Calu3 (cell line): ENCODE data around the gene PDLIM4. TPM values are rescaled to one million over a fixed set of nuclear protein-coding genes. Genes with fewer than 3 reads are reported as not detected.

ENCODE experiments used
- BruUV-seq: library from RNA; stranded (reverse); fragments of 400-500 nt; replicated peaks from 2 replicates; lab custom pipeline; 2021; lab: Mats Ljungman, UMichigan
- CTCF ChIA-PET: fragments of 300-600 bp; sonication (Branson Sonifier 250); formaldehyde crosslinking; loops from one replicate; lab custom pipeline; 2022; ENCODE audit warnings: antibody characterized with exemption; lab: Charles Lee
- DNase-seq: peaks from one replicate; pipeline ENCODE4 v3.0.0; 2022
- H3K27ac Mint-ChIP-seq: one replicate; pipeline ENCODE4 v1.8.0; 2022; ENCODE audit warnings: mixed read lengths; ENCODE audit not compliant: unreplicated experiment
- H3K27me3 Mint-ChIP-seq: one replicate; pipeline ENCODE4 v1.8.0; 2022; ENCODE audit warnings: mixed read lengths; ENCODE audit not compliant: unreplicated experiment
- H3K36me3 Mint-ChIP-seq: one replicate; pipeline ENCODE4 v1.8.0; 2022; ENCODE audit warnings: mild to moderate bottlenecking, moderate library complexity, mixed read lengths; ENCODE audit not compliant: insufficient read depth, unreplicated experiment
- H3K4me1 Mint-ChIP-seq: one replicate; pipeline ENCODE4 v1.8.0; 2022; ENCODE audit warnings: mild to moderate bottlenecking, low read depth, mixed read lengths; ENCODE audit not compliant: unreplicated experiment
- H3K4me3 Mint-ChIP-seq: one replicate; pipeline ENCODE4 v1.8.0; 2022; ENCODE audit warnings: mild to moderate bottlenecking, low read depth, moderate library complexity, mixed read lengths; ENCODE audit not compliant: unreplicated experiment
- H3K9me3 Mint-ChIP-seq: one replicate; pipeline ENCODE4 v1.8.0; 2022; ENCODE audit warnings: low read depth, mixed read lengths; ENCODE audit not compliant: unreplicated experiment
- CTCF ChIP-seq: fragments of 200-600 bp; IDR thresholded peaks from one replicate; pipeline ENCODE4 v1.8.0; 2022; ENCODE audit warnings: antibody characterized with exemption; ENCODE audit not compliant: unreplicated experiment
- intact Hi-C: fragments of 100-400 bp; cut with micrococcal nuclease; formaldehyde crosslinking; loops from one replicate; pipeline ENCODE4 v1.10.0; 2022; ENCODE audit not compliant: unreplicated experiment
- total RNA-seq: library from RNA; stranded (reverse); gene quantifications from 2 replicates; pipeline ENCODE4 v1.2.3, GENCODE V29; 2022

PDLIM4 gene
- total RNA-seq, 1 experiment from 2014 or later = 20.8 TPM

GRCh38 chr5:132220491-132220890, 37.0 kb upstream of the PDLIM4 start:
- BruUV-seq = no TSS peak
- no peak for DNase-seq
- Mint-ChIP-seq H3K9me3 (no peaks in the 10 kb centered on the region), H3K4me3 (no peak overlapping the region), H3K27me3 (no peaks in the 10 kb centered on the region), H3K36me3 (peaks cover 7% of the 10 kb centered on the region), H3K27ac (no peak overlapping the region), H3K4me1 (peaks cover 13% of the 10 kb centered on the region)
- no peak for TF ChIP-seq CTCF
- CTCF ChIA-PET = no interaction called here
- intact Hi-C loops = no loop called here

GRCh38 chr5:132221781-132222648, 35.5 kb upstream of the PDLIM4 start:
- intact Hi-C loops = no loop called here
- Mint-ChIP-seq H3K9me3 (no peaks in the 10 kb centered on the region), H3K27ac (no peak overlapping the region), H3K4me1 (peaks cover 23% of the 10 kb centered on the region), H3K4me3 (no peak overlapping the region), H3K36me3 (peaks cover 12% of the 10 kb centered on the region), H3K27me3 (no peaks in the 10 kb centered on the region)
- no peak for DNase-seq
- no peak for TF ChIP-seq CTCF
- CTCF ChIA-PET = no interaction called here
- no TSS peak for BruUV-seq

GRCh38 chr5:132222649-132223038, 34.9 kb upstream of the PDLIM4 start:
- TF ChIP-seq CTCF = no peak
- Mint-ChIP-seq H3K27me3 (no peaks in the 10 kb centered on the region), H3K4me3 (no peak overlapping the region), H3K27ac (no peak overlapping the region), H3K4me1 (peaks cover 25% of the 10 kb centered on the region), H3K36me3 (peaks cover 12% of the 10 kb centered on the region), H3K9me3 (no peaks in the 10 kb centered on the region)
- CTCF ChIA-PET = no interaction called here
- no TSS peak for BruUV-seq
- intact Hi-C loops = no loop called here
- DNase-seq = no peak

- peaks cover 25% of the 10 kb centered on the region for H3K4me1 Mint-ChIP-seq
- intact Hi-C loops = no loop called here
- TF ChIP-seq CTCF = no peak
- H3K27me3 Mint-ChIP-seq = peaks cover 2% of the 10 kb centered on the region
- H3K27ac Mint-ChIP-seq = no peak overlapping the region
- CTCF ChIA-PET = no interaction called here
- H3K4me3 Mint-ChIP-seq = no peak overlapping the region
- DNase-seq = no peak
- H3K9me3 Mint-ChIP-seq = no peaks in the 10 kb centered on the region
- BruUV-seq = no TSS peak
- H3K36me3 Mint-ChIP-seq = peaks cover 16% of the 10 kb centered on the region
Measured at GRCh38 chr5:132223861-132224260, 33.6 kb upstream of the PDLIM4 start.
